ENCODE results near the gene RPL13. TPM values are rescaled to one million over a fixed set of nuclear protein-coding genes. Genes with fewer than 3 reads are reported as not detected.

RPL13 gene
- 1,000 to 10,000 TPM; 3,056 to 3,151 TPM for total RNA-seq

GRCh38 chr16:89560378-89561141, at the start of gene RPL13:
RPL13 (plus strand) TSS chr16:89560682; CDS start chr16:89560960, 278 bp downstream.
- peak within 1 kb of the TSS; percentile 94 for H3K27ac Mint-ChIP-seq
- CTCF ChIA-PET = interaction anchor here (1.4 kb wide), 1 partner anchor 11 kb away, joined by 3 read pairs; no protein-coding TSS in a partner anchor
- POLR2A ChIA-PET = interaction anchor here (1.0 to 1.7 kb wide), 6 partner anchors 9 to 140 kb away, joined by 3 to 11 read pairs (median 5); partner anchors contain the start of gene SPG7
- H3K4me3 Mint-ChIP-seq = peak within 1 kb of the TSS; percentile 91
- H3K9me3 Mint-ChIP-seq = no peaks in the 10 kb centered on the region
- intact Hi-C loops (cut with micrococcal nuclease) = no loop called here
- H3K36me3 Mint-ChIP-seq (ENCODE audit: low read depth) = peaks cover 55% of the 10 kb centered on the region
- ATAC-seq (peak; percentile 89), DNase-seq (peak; percentile 96)
- H3K27me3 Mint-ChIP-seq = no peaks in the 10 kb centered on the region
- no peak for TF ChIP-seq CTCF (IDR thresholded peaks at IDR 0.05)
- H3K4me1 Mint-ChIP-seq (ENCODE audit: low read depth) = peaks cover 51% of the 10 kb centered on the region

DNA sequence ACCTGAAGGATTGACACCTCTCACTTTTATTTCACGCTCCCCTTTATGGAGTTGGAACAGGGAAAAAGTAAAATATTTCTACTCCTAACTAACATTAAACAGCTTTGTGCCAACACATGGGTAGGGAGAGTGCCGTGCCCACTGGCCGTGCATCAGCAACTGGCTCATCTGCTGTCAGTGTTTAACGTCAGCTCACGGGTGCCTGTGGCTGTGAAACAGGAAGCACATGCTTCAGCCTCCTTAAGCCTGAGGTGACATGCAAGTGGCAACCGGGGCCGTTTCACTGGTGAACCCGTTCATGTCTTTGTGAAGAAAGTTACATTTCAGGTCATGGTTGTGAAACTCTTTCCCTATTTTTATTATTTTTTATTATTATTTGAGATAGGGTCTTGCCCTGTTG, 49.1 kb upstream of the RPL13 start:
- Mint-ChIP-seq H3K9me3 (no peaks in the 10 kb centered on the region), H3K27ac (peak overlapping the region; percentile 69), H3K36me3 (ENCODE audit: low read depth) (peaks cover 21% of the 10 kb centered on the region), H3K27me3 (no peaks in the 10 kb centered on the region), H3K4me3 (no peak overlapping the region), H3K4me1 (ENCODE audit: low read depth) (peaks cover 18% of the 10 kb centered on the region)
- ChIA-PET POLR2A (no interaction called here), CTCF (interaction anchor here (1.2 to 1.4 kb wide), 4 partner anchors 15 to 265 kb away, joined by 3 to 4 read pairs (median 4); no protein-coding TSS in a partner anchor)
- DNase-seq (no peak), ATAC-seq (no peak)
- intact Hi-C loops (cut with micrococcal nuclease) = no loop called here
- TF ChIP-seq CTCF (IDR thresholded peaks at IDR 0.05) = no peak

- DNase-seq (no peak), ATAC-seq (no peak)
- no peak for TF ChIP-seq CTCF (IDR thresholded peaks at IDR 0.05)
- peaks cover 27% of the 10 kb centered on the region for H3K36me3 Mint-ChIP-seq (ENCODE audit: low read depth)
- intact Hi-C loops (cut with micrococcal nuclease) = no loop called here
- ChIA-PET CTCF (no interaction called here), POLR2A (no interaction called here)
- no peak overlapping the region for H3K27ac Mint-ChIP-seq
- no peaks in the 10 kb centered on the region for H3K27me3 Mint-ChIP-seq
- peaks cover 13% of the 10 kb centered on the region for H3K4me1 Mint-ChIP-seq (ENCODE audit: low read depth)
- no peaks in the 10 kb centered on the region for H3K9me3 Mint-ChIP-seq
- H3K4me3 Mint-ChIP-seq = no peak overlapping the region
These were observed 48.0 kb upstream of the RPL13 start for GRCh38 chr16:89512453-89512852.

GRCh38 chr16:89517128-89517527, 43.4 kb upstream of the RPL13 start:
- CTCF ChIA-PET = no interaction called here
- Mint-ChIP-seq H3K27me3 (no peaks in the 10 kb centered on the region), H3K36me3 (ENCODE audit: low read depth) (peaks cover 36% of the 10 kb centered on the region), H3K4me1 (ENCODE audit: low read depth) (peaks cover 2% of the 10 kb centered on the region), H3K4me3 (no peak overlapping the region), H3K27ac (no peak overlapping the region), H3K9me3 (no peaks in the 10 kb centered on the region)
- POLR2A ChIA-PET = interaction anchor here (0.6 to 1.1 kb wide), 4 partner anchors 9 to 233 kb away, joined by 3 read pairs; partner anchors contain the start of gene SPG7
- ATAC-seq = no peak
- no peak for TF ChIP-seq CTCF (IDR thresholded peaks at IDR 0.05)
- no peak for DNase-seq
- intact Hi-C loops (cut with micrococcal nuclease) = no loop called here

GRCh38 chr16:89519881-89520280, 40.6 kb upstream of the RPL13 start:
- no peak overlapping the region for H3K27ac Mint-ChIP-seq
- no peak overlapping the region for H3K4me3 Mint-ChIP-seq
- H3K36me3 Mint-ChIP-seq (ENCODE audit: low read depth) = peaks cover 27% of the 10 kb centered on the region
- intact Hi-C loops (cut with micrococcal nuclease) = no loop called here
- ChIA-PET POLR2A (no interaction called here), CTCF (no interaction called here)
- no peak for ATAC-seq
- no peak for TF ChIP-seq CTCF (IDR thresholded peaks at IDR 0.05)
- DNase-seq = no peak
- H3K9me3 Mint-ChIP-seq = no peaks in the 10 kb centered on the region
- peaks cover 4% of the 10 kb centered on the region for H3K4me1 Mint-ChIP-seq (ENCODE audit: low read depth)
- H3K27me3 Mint-ChIP-seq = no peaks in the 10 kb centered on the region
